K562 (cell line): Measurements from ENCODE around the gene DNAJA1. TPM values are rescaled to one million over a fixed set of nuclear protein-coding genes. Genes with fewer than 3 reads are reported as not detected.

Experiments
- E2F3 ChIP-seq: fragments of 250-450 bp; sonication (Bioruptor Pico); IDR thresholded peaks from 2 replicates; pipeline ENCODE4 v1.4.0; 2020; ENCODE audit warnings: mild to moderate bottlenecking
- FIP1L1 ChIP-seq: fragments of 200-400 bp; formaldehyde crosslinking; IDR thresholded peaks from 2 replicates; pipeline ENCODE4 v1.6.1; 2018; ENCODE audit warnings: mild to moderate bottlenecking, low read depth, low read length; ENCODE audit not compliant: poor library complexity, severe bottlenecking
- FOXJ2 ChIP-seq: fragments of 200-800 bp; sonication (Bioruptor generic); IDR thresholded peaks from 2 replicates; pipeline ENCODE4 v1.6.1; 2016; ENCODE audit warnings: missing genetic modification characterization, missing compliant biosample characterization
- FOXK1 ChIP-seq: sonication (generic); formaldehyde crosslinking; IDR thresholded peaks from 2 replicates; pipeline ENCODE4 v1.8.0; 2022; ENCODE audit warnings: missing genetic modification reagents, mild to moderate bottlenecking, borderline replicate concordance
- KDM2B ChIP-seq: fragments of 250-450 bp; sonication (Bioruptor Pico); IDR thresholded peaks from 2 replicates; pipeline ENCODE4 v1.8.0; 2021; ENCODE audit warnings: mild to moderate bottlenecking, moderate library complexity
- MCM5 ChIP-seq: fragments of 450-650 bp; IDR thresholded peaks from 2 replicates; pipeline ENCODE4 v1.6.1; 2016; ENCODE audit warnings: low read depth
- MYC ChIP-seq, 2 experiments: fragments of 250-450 bp in 1 of 2; sonication (Bioruptor Pico) in 1 of 2; IDR thresholded peaks; 2 replicates each; pipeline versions ENCODE4 v1.5.1 to v1.6.1; 2012 to 2021; ENCODE audit warnings: low read depth in 2 of 2, borderline replicate concordance in 1 of 2, improper control_type of control experiment in 1 of 2, low read length in 1 of 2, mild to moderate bottlenecking in 1 of 2, moderate library complexity in 1 of 2
- NCOA6 ChIP-seq: fragments of 450-650 bp; IDR thresholded peaks from 2 replicates; pipeline ENCODE4 v1.6.1; 2017; ENCODE audit warnings: mild to moderate bottlenecking
- NEUROD1 ChIP-seq: fragments of 150-350 bp; IDR thresholded peaks from 2 replicates; pipeline ENCODE4 v1.6.1; 2014; ENCODE audit warnings: borderline replicate concordance, low read length, low read depth; ENCODE audit not compliant: partially characterized antibody
- PTBP1 ChIP-seq: fragments of 200-400 bp; formaldehyde crosslinking; IDR thresholded peaks from 2 replicates; pipeline ENCODE4 v1.6.1; 2017; ENCODE audit warnings: low read depth, low read length
- SAFB2 ChIP-seq: fragments of 200-400 bp; formaldehyde crosslinking; IDR thresholded peaks from 2 replicates; pipeline ENCODE4 v1.6.1; 2018; ENCODE audit warnings: borderline replicate concordance, low read length, low read depth, moderate library complexity; ENCODE audit not compliant: severe bottlenecking
- SMARCA5 ChIP-seq: fragments of 450-650 bp; IDR thresholded peaks from 2 replicates; pipeline ENCODE4 v1.6.1; 2016
- SNIP1 ChIP-seq: fragments of 450-650 bp; IDR thresholded peaks from 2 replicates; pipeline ENCODE4 v1.7.1; 2017; ENCODE audit warnings: low read depth, mild to moderate bottlenecking
- SRSF9 ChIP-seq: fragments of 200-400 bp; formaldehyde crosslinking; IDR thresholded peaks from 2 replicates; pipeline ENCODE4 v1.6.1; 2017; ENCODE audit warnings: low read depth, low read length, borderline replicate concordance
- STAT5A ChIP-seq: IDR thresholded peaks from 2 replicates; pipeline ENCODE4 v1.6.1; 2012; ENCODE audit warnings: low read length, inconsistent platforms, borderline replicate concordance
- TAF9B ChIP-seq: fragments of 450-650 bp; IDR thresholded peaks from 2 replicates; pipeline ENCODE4 v1.6.1; 2018; ENCODE audit warnings: mild to moderate bottlenecking; ENCODE audit not compliant: partially characterized antibody
- TCF7L2 ChIP-seq: fragments of 150-350 bp; IDR thresholded peaks from 2 replicates; pipeline ENCODE4 v1.6.1; 2016; ENCODE audit warnings: low read depth, mild to moderate bottlenecking, low read length, moderate library complexity
- WHSC1 ChIP-seq: IDR thresholded peaks from one replicate; pipeline ENCODE4 v1.6.1; 2012; ENCODE audit warnings: low read length, control low read depth, inconsistent platforms
- ZBED1 ChIP-seq: IDR thresholded peaks from 2 replicates; pipeline ENCODE4 v1.6.1; 2014
- ZBTB7A ChIP-seq: IDR thresholded peaks from 2 replicates; pipeline ENCODE4 v1.6.1; 2011; ENCODE audit warnings: low read depth, mild to moderate bottlenecking, low read length, moderate library complexity, borderline replicate concordance; ENCODE audit not compliant: control insufficient read depth
- ZNF24 ChIP-seq: fragments of 450-650 bp; IDR thresholded peaks from 2 replicates; pipeline ENCODE4 v1.6.1; 2016
- ZNF41 ChIP-seq: fragments of 250-450 bp; sonication (Bioruptor Pico); conservative IDR thresholded peaks from 2 replicates; pipeline ENCODE4 v1.4.0; 2020; ENCODE audit warnings: mild to moderate bottlenecking
- polyA plus RNA-seq, 8 experiments: library from polyadenylated mRNA; depleted of rRNA in 4 of 8; stranded (reverse) in 5 of 8; unstranded in 3 of 8; fragments of >200 nt; fragmentation: Nextera tagmentation in 2 of 8; fragmentation: Illumina TruSeq in 1 of 8; extraction: Ambion mirVana in 2 of 8; extraction: Trizol in 1 of 8; gene quantifications; 2 replicates each; pipeline versions ENCODE4 v1.2.1 to v1.2.3, GENCODE V29; 2011 to 2014; ENCODE audit warnings: inconsistent platforms in 1 of 8, missing spikeins in 1 of 8
- total RNA-seq, 7 experiments: library from RNA; depleted of rRNA in 6 of 7; stranded (reverse); fragments of >200 nt in 6 of 7; fragmentation: Illumina TruSeq in 2 of 7; extraction: Trizol in 2 of 7; gene quantifications; 2 replicates each; pipeline versions ENCODE4 v1.2.1 to v1.2.3, GENCODE V29; 2011 to 2021; ENCODE audit warnings: low replicate concordance in 1 of 7
- TF ChIP-seq, protein P1 (sequence below): fragments of 250-450 bp; sonication (Bioruptor Pico); IDR thresholded peaks from 2 replicates; pipeline ENCODE4 v1.8.0; 2022; ENCODE audit warnings: moderate library complexity, mild to moderate bottlenecking, inconsistent platforms
- TF ChIP-seq, protein P2 (sequence below): fragments of 250-450 bp; sonication (Bioruptor Pico); IDR thresholded peaks from 2 replicates; pipeline ENCODE4 v1.8.0; 2021; ENCODE audit warnings: moderate library complexity, mild to moderate bottlenecking, inconsistent platforms
- TF ChIP-seq, protein P3 (sequence below): IDR thresholded peaks from 2 replicates; pipeline ENCODE4 v1.6.1; 2011; ENCODE audit warnings: borderline replicate concordance, low read depth, mild to moderate bottlenecking, moderate library complexity, low read length; ENCODE audit not compliant: insufficient read depth, poor library complexity, severe bottlenecking

Gene DNAJA1
- total and polyA plus RNA-seq, 9 of the 15 experiments (the other 6 are each of a cell fraction or from before 2014, with no cell fraction given) = 109 to 359 (median 175) TPM

DNA sequence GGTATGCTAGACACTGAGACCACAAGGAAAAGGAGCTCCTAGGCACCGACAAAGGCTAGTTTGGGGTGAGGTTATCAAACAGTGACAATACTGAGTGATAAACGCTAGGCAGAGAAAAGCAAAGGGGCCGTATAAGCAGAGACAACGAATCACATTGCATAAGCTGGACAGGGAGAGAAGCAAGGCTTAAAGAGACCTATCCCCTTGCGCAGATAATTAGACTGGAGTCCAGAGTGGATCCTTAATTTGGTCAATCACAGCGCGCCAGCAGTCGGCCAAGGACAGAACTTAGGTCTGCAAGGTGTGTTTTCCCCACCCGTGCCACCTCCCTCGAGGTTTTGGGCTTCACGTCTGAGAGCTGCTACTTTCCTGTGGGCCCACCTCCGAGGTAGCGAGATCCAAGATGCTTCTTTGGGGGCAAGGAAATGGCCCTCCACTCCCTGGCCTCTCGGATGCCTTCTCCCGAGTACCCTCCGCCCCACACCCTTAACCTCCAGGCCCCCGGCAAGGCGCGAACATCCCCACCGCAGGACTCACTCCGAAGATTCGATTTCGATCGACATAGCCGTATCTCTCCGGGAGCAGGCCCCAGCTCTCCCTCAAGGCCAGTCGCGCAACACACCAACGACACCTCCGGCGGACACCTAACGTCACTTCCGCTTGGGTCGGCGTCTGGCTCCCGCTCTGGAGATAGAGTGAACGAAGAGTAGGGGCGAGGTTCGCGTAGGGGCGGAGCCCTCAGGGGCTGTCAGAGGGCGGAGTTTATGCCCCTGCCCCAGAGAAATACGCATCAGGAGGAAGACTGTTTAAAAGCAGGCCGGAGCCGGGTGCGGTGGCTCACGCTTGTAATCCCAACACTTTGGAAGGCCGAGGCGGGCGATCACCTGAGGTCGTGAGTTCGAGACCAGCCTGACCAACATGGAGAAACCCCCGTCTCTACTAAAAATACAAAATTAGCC lies 51.3 kb downstream of the DNAJA1 start, which contains the start of gene SMU1 (continued):
- TF ChIP-seq NEUROD1 (no peak), ZNF24 (no peak), E2F3 (no peak), ZNF41 (CRISPR knock-in tag) (no peak), SRSF9 (no peak), FOXK1 (CRISPR knock-in tag) (no peak), SAFB2 (no peak), TCF7L2 (no peak), MCM5 (no peak), ZBTB7A (peak; percentile 54; the same call in 1 of the 2 replicates), TAF9B (peak; percentile 54), SMARCA5 (peak; percentile 43; the same call in 1 of the 2 replicates), WHSC1 (no peak), NCOA6 (no peak), PTBP1 (no peak; the same call in 1 of the 2 replicates), KDM2B (CRISPR knock-in tag) (no peak), STAT5A (no peak), FIP1L1 (no peak), MYC (IDR thresholded peaks at IDR 0.05; ENCODE audit: low read depth, low read length) (peak; percentile 38; the same call in 1 of the 2 replicates), MYC (CRISPR knock-in tag; IDR thresholded peaks at IDR 0.05; ENCODE audit: borderline replicate concordance, low read depth) (no peak), ZBED1 (no peak), SNIP1 (no peak), FOXJ2 (tag) (no peak)
- TF ChIP-seq, protein P1, sequence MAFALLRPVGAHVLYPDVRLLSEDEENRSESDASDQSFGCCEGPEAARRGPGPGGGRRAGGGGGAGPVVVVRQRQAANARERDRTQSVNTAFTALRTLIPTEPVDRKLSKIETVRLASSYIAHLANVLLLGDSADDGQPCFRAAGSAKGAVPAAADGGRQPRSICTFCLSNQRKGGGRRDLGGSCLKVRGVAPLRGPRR (CRISPR knock-in tag) = no peak
- TF ChIP-seq, protein P2, sequence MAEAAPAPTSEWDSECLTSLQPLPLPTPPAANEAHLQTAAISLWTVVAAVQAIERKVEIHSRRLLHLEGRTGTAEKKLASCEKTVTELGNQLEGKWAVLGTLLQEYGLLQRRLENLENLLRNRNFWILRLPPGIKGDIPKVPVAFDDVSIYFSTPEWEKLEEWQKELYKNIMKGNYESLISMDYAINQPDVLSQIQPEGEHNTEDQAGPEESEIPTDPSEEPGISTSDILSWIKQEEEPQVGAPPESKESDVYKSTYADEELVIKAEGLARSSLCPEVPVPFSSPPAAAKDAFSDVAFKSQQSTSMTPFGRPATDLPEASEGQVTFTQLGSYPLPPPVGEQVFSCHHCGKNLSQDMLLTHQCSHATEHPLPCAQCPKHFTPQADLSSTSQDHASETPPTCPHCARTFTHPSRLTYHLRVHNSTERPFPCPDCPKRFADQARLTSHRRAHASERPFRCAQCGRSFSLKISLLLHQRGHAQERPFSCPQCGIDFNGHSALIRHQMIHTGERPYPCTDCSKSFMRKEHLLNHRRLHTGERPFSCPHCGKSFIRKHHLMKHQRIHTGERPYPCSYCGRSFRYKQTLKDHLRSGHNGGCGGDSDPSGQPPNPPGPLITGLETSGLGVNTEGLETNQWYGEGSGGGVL (CRISPR knock-in tag) = no peak
- TF ChIP-seq, protein P3, sequence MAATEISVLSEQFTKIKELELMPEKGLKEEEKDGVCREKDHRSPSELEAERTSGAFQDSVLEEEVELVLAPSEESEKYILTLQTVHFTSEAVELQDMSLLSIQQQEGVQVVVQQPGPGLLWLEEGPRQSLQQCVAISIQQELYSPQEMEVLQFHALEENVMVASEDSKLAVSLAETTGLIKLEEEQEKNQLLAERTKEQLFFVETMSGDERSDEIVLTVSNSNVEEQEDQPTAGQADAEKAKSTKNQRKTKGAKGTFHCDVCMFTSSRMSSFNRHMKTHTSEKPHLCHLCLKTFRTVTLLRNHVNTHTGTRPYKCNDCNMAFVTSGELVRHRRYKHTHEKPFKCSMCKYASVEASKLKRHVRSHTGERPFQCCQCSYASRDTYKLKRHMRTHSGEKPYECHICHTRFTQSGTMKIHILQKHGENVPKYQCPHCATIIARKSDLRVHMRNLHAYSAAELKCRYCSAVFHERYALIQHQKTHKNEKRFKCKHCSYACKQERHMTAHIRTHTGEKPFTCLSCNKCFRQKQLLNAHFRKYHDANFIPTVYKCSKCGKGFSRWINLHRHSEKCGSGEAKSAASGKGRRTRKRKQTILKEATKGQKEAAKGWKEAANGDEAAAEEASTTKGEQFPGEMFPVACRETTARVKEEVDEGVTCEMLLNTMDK = no peak
